Osteocyte (in vitro differentiated cells): ENCODE data around the gene AIF1L. TPM values are rescaled to one million over a fixed set of nuclear protein-coding genes. Genes with fewer than 3 reads are reported as not detected.

Experiments
- DNase-seq: peaks from one replicate; pipeline ENCODE4 v3.0.0; 2021; ENCODE audit warnings: mixed read lengths; ENCODE audit not compliant: unreplicated experiment; ENCODE audit errors: extremely low spot score
- H3K27ac Mint-ChIP-seq: one replicate; pipeline ENCODE4 v1.8.0; 2021; ENCODE audit warnings: mild to moderate bottlenecking, mixed read lengths; ENCODE audit not compliant: unreplicated experiment
- H3K27me3 Mint-ChIP-seq: one replicate; pipeline ENCODE4 v1.8.0; 2021; ENCODE audit warnings: mixed read lengths; ENCODE audit not compliant: unreplicated experiment
- H3K36me3 Mint-ChIP-seq: one replicate; pipeline ENCODE4 v1.8.0; 2021; ENCODE audit warnings: mixed read lengths; ENCODE audit not compliant: unreplicated experiment
- H3K4me1 Mint-ChIP-seq: one replicate; pipeline ENCODE4 v1.8.0; 2021; ENCODE audit warnings: mixed read lengths; ENCODE audit not compliant: unreplicated experiment
- H3K4me3 Mint-ChIP-seq: one replicate; pipeline ENCODE4 v1.8.0; 2021; ENCODE audit warnings: mild to moderate bottlenecking, moderate library complexity, mixed read lengths; ENCODE audit not compliant: unreplicated experiment
- H3K9me3 Mint-ChIP-seq: one replicate; pipeline ENCODE4 v1.8.0; 2021; ENCODE audit warnings: mixed read lengths; ENCODE audit not compliant: unreplicated experiment
- total RNA-seq: library from RNA; stranded (reverse); gene quantifications from 2 replicates; pipeline ENCODE4 v1.2.1, GENCODE V29; 2021
- TF ChIP-seq, protein P1 (sequence below): fragments of 200-600 bp; sonication (generic); IDR thresholded peaks from 2 replicates; pipeline ENCODE4 v1.5.0; 2021; ENCODE audit warnings: antibody characterized with exemption, mild to moderate bottlenecking, moderate library complexity

AIF1L gene
- total RNA-seq, 1 donor from 2014 or later = 26.3 TPM

DNA sequence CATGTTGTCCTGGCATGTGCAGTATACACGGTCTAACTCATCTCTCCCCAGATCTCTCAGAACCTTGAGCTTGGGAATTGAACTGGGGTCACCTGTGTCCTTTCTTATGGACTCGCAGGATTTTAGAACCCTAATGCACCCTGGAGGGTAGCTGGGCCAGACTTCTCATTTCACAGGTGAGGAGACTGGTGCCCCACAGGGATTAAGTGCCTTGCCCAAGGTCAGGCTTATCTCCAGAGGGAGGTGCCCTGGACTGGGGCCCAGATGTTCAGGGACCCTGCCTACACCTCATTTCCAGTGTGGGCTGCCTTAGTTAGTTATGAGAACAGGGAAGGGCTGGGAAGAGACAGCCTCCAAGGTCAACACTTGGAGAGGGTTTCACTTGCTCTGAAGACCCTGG is 25.0 kb downstream of the AIF1L start:
- Mint-ChIP-seq H3K36me3 (peaks cover 4% of the 10 kb centered on the region), H3K27ac (no peak overlapping the region), H3K9me3 (no peaks in the 10 kb centered on the region), H3K4me3 (no peak overlapping the region), H3K27me3 (no peaks in the 10 kb centered on the region), H3K4me1 (peaks cover 23% of the 10 kb centered on the region)
- TF ChIP-seq, protein P1, sequence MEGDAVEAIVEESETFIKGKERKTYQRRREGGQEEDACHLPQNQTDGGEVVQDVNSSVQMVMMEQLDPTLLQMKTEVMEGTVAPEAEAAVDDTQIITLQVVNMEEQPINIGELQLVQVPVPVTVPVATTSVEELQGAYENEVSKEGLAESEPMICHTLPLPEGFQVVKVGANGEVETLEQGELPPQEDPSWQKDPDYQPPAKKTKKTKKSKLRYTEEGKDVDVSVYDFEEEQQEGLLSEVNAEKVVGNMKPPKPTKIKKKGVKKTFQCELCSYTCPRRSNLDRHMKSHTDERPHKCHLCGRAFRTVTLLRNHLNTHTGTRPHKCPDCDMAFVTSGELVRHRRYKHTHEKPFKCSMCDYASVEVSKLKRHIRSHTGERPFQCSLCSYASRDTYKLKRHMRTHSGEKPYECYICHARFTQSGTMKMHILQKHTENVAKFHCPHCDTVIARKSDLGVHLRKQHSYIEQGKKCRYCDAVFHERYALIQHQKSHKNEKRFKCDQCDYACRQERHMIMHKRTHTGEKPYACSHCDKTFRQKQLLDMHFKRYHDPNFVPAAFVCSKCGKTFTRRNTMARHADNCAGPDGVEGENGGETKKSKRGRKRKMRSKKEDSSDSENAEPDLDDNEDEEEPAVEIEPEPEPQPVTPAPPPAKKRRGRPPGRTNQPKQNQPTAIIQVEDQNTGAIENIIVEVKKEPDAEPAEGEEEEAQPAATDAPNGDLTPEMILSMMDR = no peak
- no peak for DNase-seq

DNA sequence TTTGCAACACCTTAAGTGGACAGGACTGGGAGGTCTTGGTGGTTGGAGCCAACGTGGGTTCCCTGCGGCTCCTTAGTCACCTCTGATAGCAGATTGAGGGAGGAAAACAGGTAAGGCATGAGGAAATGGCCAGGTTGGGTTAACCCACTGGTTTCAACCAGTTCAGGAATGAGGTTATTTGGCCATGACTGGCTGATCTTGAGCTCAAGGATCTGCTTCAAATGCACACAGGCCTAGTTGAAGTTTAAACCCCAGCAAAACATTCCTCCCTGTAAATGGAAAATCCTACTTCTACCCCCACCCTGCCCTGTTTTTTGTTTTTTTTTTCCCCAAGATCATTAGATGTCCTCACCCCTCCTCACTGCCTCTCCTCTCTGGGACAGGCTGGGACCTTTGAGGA is 25.8 kb downstream of the AIF1L start:
- no peak for DNase-seq
- peaks cover 4% of the 10 kb centered on the region for H3K36me3 Mint-ChIP-seq

DNA sequence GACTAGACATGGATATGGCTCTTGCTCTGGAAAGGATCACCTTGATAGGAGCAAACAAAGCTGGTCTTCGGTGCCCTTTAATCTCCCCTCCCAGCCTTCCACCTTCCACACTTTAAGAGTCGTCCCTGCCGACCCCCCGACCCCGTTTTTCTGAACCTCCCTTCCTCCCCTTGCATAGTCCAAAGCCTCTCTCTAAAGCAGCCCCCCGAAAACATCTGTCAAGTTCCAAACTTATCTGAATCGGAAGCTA is 28.6 kb downstream of the AIF1L start:
- H3K9me3 Mint-ChIP-seq = no peaks in the 10 kb centered on the region
- H3K27ac Mint-ChIP-seq = peak overlapping the region; percentile 97
- H3K4me3 Mint-ChIP-seq = peak overlapping the region; percentile 99
- no peak for DNase-seq
- peaks cover 20% of the 10 kb centered on the region for H3K36me3 Mint-ChIP-seq
- peaks cover 16% of the 10 kb centered on the region for H3K4me1 Mint-ChIP-seq
- H3K27me3 Mint-ChIP-seq = no peaks in the 10 kb centered on the region
- TF ChIP-seq, protein P1 = no peak

More for the DNA sequence above, 25.8 kb downstream of the AIF1L start:
- H3K4me3 Mint-ChIP-seq = no peak overlapping the region
- peaks cover 19% of the 10 kb centered on the region for H3K4me1 Mint-ChIP-seq
- H3K9me3 Mint-ChIP-seq = no peaks in the 10 kb centered on the region
- H3K27me3 Mint-ChIP-seq = no peaks in the 10 kb centered on the region
- TF ChIP-seq, protein P1 = no peak
- H3K27ac Mint-ChIP-seq = no peak overlapping the region

GRCh38 chr9:131125288-131126058 is 29.1 kb downstream of the AIF1L start, which contains the start of gene NUP214:
Gene NUP214 (plus strand): TSS chr9:131125586. CDS start chr9:131125705, 119 bp downstream.
- peaks cover 20% of the 10 kb centered on the region for H3K36me3 Mint-ChIP-seq
- TF ChIP-seq, protein P1 = no peak
- no peaks in the 10 kb centered on the region for H3K9me3 Mint-ChIP-seq
- peak; percentile 99 for DNase-seq
- peak within 1 kb of the TSS; percentile 99 for H3K4me3 Mint-ChIP-seq
- peaks cover 16% of the 10 kb centered on the region for H3K4me1 Mint-ChIP-seq
- no peaks in the 10 kb centered on the region for H3K27me3 Mint-ChIP-seq
- peak within 1 kb of the TSS; percentile 97 for H3K27ac Mint-ChIP-seq

DNA sequence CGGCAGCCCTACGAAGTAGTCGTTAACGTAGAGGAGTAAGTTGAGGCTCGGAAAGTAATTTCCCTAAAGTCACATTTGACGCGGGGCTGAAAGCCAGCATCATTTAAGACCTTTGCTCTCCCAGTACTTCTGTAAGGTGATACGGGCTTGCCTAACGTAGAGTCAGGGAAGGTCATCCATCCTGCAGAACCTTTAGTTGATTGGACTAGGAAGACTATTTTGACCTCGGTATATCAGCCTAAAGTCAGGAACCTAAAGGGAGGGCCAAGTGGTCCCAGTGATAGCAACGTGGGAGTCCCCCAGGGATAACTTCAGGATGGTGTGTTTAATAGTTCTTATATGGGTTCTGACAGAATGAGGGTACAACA is 29.7 kb downstream of the AIF1L start:
- TF ChIP-seq, protein P1 = no peak
- no peak for DNase-seq
- no peaks in the 10 kb centered on the region for H3K9me3 Mint-ChIP-seq

More for the DNA sequence above, 29.7 kb downstream of the AIF1L start:
- peaks cover 16% of the 10 kb centered on the region for H3K4me1 Mint-ChIP-seq
- H3K27ac Mint-ChIP-seq = peak overlapping the region; percentile 97
- no peaks in the 10 kb centered on the region for H3K27me3 Mint-ChIP-seq
- peak overlapping the region; percentile 99 for H3K4me3 Mint-ChIP-seq
- H3K36me3 Mint-ChIP-seq = peaks cover 22% of the 10 kb centered on the region
